ENCODE measurements around the gene HSPA12B. TPM values are rescaled to one million over a fixed set of nuclear protein-coding genes. Genes with fewer than 3 reads are reported as not detected.

Gene HSPA12B
- total and polyA plus RNA-seq, 9 of the 15 experiments (the other 6 are each of a cell fraction or from before 2014, with no cell fraction given) = 0.03 to 0.07 TPM; not detected in 7

DNA sequence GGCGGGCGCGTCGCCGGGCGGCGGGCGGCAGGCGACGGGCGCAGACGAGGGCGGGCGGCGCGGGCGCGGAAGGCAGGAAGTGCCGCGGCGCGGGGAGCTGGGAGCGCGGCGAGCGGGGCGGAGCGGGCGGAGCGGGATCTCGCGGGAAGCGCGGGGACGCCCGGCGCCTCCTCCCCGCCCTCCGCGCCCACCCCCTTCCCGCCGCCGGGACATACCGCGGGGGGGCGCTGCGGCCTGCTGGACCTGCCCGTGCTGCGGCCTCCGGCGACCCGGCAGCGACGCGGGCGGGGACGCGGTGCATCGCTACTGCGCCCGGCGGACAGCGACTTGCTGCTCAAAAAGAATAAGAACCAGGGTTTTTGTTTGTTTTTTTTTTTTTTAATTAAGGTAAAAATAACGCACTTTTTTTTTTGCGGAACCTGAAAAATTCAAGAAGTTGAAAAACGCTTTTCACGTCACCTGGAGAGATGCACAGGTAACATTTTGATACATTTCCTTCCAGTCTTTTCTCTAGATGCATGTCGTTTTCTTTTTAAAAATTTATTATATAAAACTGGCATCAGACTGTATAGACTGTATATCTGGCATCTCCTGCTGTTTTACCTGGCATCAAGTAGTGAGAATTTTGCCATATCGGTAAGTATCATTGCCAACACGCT lies 54.3 kb downstream of the HSPA12B start, which contains the start of gene CENPB (continued):
- TF ChIP-seq POLR3G (IDR thresholded peaks at IDR 0.05; ENCODE audit: extremely low read depth, insufficient read length, insufficient replicate concordance) (no peak), SMARCA5 (IDR thresholded peaks at IDR 0.05) (no peak), CXXC5 (CRISPR knock-in tag; IDR thresholded peaks at IDR 0.05) (peak; percentile 58), ZNF134 (CRISPR knock-in tag; conservative IDR thresholded peaks at IDR 0.05) (no peak), CCNT2 (IDR thresholded peaks at IDR 0.05; ENCODE audit: borderline replicate concordance, extremely low read depth, insufficient read length, low read depth, low read length) (peak; percentile 31), RAD21 (CRISPR knock-in tag; conservative IDR thresholded peaks at IDR 0.05 in 1 of 2, IDR thresholded peaks at IDR 0.05 in 1 of 2) (peak; percentile 49 to 55), SLC30A9 (CRISPR knock-in tag; IDR thresholded peaks at IDR 0.05) (no peak), YY1 (IDR thresholded peaks at IDR 0.05; ENCODE audit: borderline replicate concordance in 1 of 3, control insufficient read depth in 1 of 3, extremely low read depth in 1 of 3, insufficient read depth in 3 of 3, insufficient read length in 1 of 3, insufficient replicate concordance in 2 of 3, low read depth in 1 of 3, low read length in 2 of 3) (no peak), STAT5A (IDR thresholded peaks at IDR 0.05; ENCODE audit: borderline replicate concordance, low read length) (no peak), RBM25 (IDR thresholded peaks at IDR 0.05; ENCODE audit: low read depth, low read length, severe bottlenecking) (peak; percentile 91), RB1 (IDR thresholded peaks at IDR 0.05; ENCODE audit: low read depth) (peak; percentile 65; the same call in 1 of the 2 replicates), RBM17 (IDR thresholded peaks at IDR 0.05; ENCODE audit: borderline replicate concordance, low read depth, low read length) (no peak), KAT7 (CRISPR knock-in tag; IDR thresholded peaks at IDR 0.05; ENCODE audit: borderline replicate concordance) (peak; percentile 39; the same call in 1 of the 2 replicates), CEBPG (CRISPR knock-in tag; IDR thresholded peaks at IDR 0.05) (no peak), CEBPG (tag; conservative IDR thresholded peaks at IDR 0.05 in 1 of 2, IDR thresholded peaks at IDR 0.05 in 1 of 2) (no peak), SRSF3 (IDR thresholded peaks at IDR 0.05; ENCODE audit: insufficient read depth, low read length) (no peak)
- TF ChIP-seq, protein P1, sequence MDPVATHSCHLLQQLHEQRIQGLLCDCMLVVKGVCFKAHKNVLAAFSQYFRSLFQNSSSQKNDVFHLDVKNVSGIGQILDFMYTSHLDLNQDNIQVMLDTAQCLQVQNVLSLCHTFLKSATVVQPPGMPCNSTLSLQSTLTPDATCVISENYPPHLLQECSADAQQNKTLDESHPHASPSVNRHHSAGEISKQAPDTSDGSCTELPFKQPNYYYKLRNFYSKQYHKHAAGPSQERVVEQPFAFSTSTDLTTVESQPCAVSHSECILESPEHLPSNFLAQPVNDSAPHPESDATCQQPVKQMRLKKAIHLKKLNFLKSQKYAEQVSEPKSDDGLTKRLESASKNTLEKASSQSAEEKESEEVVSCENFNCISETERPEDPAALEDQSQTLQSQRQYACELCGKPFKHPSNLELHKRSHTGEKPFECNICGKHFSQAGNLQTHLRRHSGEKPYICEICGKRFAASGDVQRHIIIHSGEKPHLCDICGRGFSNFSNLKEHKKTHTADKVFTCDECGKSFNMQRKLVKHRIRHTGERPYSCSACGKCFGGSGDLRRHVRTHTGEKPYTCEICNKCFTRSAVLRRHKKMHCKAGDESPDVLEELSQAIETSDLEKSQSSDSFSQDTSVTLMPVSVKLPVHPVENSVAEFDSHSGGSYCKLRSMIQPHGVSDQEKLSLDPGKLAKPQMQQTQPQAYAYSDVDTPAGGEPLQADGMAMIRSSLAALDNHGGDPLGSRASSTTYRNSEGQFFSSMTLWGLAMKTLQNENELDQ (CRISPR knock-in tag; IDR thresholded peaks at IDR 0.05; ENCODE audit: borderline replicate concordance) = no peak
- TF ChIP-seq, protein P2, sequence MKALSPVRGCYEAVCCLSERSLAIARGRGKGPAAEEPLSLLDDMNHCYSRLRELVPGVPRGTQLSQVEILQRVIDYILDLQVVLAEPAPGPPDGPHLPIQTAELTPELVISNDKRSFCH (CRISPR knock-in tag; IDR thresholded peaks at IDR 0.05) = no peak
- TF ChIP-seq, protein P2 (tag; IDR thresholded peaks at IDR 0.05) = no peak
- TF ChIP-seq, protein P3, sequence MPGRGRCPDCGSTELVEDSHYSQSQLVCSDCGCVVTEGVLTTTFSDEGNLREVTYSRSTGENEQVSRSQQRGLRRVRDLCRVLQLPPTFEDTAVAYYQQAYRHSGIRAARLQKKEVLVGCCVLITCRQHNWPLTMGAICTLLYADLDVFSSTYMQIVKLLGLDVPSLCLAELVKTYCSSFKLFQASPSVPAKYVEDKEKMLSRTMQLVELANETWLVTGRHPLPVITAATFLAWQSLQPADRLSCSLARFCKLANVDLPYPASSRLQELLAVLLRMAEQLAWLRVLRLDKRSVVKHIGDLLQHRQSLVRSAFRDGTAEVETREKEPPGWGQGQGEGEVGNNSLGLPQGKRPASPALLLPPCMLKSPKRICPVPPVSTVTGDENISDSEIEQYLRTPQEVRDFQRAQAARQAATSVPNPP (IDR thresholded peaks at IDR 0.05; ENCODE audit: borderline replicate concordance, insufficient read depth, insufficient read length) = no peak
- TF ChIP-seq, protein P4, sequence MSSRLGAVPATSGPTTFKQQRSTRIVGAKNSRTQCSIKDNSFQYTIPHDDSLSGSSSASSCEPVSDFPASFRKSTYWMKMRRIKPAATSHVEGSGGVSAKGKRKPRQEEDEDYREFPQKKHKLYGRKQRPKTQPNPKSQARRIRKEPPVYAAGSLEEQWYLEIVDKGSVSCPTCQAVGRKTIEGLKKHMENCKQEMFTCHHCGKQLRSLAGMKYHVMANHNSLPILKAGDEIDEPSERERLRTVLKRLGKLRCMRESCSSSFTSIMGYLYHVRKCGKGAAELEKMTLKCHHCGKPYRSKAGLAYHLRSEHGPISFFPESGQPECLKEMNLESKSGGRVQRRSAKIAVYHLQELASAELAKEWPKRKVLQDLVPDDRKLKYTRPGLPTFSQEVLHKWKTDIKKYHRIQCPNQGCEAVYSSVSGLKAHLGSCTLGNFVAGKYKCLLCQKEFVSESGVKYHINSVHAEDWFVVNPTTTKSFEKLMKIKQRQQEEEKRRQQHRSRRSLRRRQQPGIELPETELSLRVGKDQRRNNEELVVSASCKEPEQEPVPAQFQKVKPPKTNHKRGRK (tag; IDR thresholded peaks at IDR 0.05) = peak; percentile 48; the same call in 1 of the 2 replicates

Measured in K562 (cell line).